ENCODE data around the gene PHTF1.

GRCh38 chr1:113777561-113777960 lies 18.3 kb upstream of the PHTF1 start:
- TF ChIP-seq, protein P1, sequence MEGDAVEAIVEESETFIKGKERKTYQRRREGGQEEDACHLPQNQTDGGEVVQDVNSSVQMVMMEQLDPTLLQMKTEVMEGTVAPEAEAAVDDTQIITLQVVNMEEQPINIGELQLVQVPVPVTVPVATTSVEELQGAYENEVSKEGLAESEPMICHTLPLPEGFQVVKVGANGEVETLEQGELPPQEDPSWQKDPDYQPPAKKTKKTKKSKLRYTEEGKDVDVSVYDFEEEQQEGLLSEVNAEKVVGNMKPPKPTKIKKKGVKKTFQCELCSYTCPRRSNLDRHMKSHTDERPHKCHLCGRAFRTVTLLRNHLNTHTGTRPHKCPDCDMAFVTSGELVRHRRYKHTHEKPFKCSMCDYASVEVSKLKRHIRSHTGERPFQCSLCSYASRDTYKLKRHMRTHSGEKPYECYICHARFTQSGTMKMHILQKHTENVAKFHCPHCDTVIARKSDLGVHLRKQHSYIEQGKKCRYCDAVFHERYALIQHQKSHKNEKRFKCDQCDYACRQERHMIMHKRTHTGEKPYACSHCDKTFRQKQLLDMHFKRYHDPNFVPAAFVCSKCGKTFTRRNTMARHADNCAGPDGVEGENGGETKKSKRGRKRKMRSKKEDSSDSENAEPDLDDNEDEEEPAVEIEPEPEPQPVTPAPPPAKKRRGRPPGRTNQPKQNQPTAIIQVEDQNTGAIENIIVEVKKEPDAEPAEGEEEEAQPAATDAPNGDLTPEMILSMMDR (conservative IDR thresholded peaks at IDR 0.05), result no peak
- TF ChIP-seq ZFX (IDR thresholded peaks at IDR 0.05), result no peak

All from C4-2B (cell line).